HCT116 (cell line): ENCODE measurements around the gene MYO7A.

Source experiments
- CBX3 ChIP-seq: IDR thresholded peaks from 2 replicates; pipeline ENCODE4 v1.6.1; 2012; ENCODE audit warnings: low read depth
- EGR1 ChIP-seq: IDR thresholded peaks from 2 replicates; pipeline ENCODE4 v1.6.1; 2012; ENCODE audit warnings: low read depth
- POLR2A ChIP-seq: IDR thresholded peaks from 2 replicates; pipeline ENCODE4 v1.7.0; 2011; ENCODE audit warnings: borderline replicate concordance; ENCODE audit not compliant: insufficient read depth, insufficient read length; ENCODE audit errors: extremely low read depth
- RAD21 ChIP-seq: IDR thresholded peaks from 2 replicates; pipeline ENCODE4 v1.6.1; 2012; ENCODE audit warnings: low read depth, mild to moderate bottlenecking
- YY1 ChIP-seq: IDR thresholded peaks from 2 replicates; pipeline ENCODE4 v1.6.1; 2011; ENCODE audit warnings: low read length, low read depth, moderate library complexity, mild to moderate bottlenecking; ENCODE audit not compliant: insufficient replicate concordance; ENCODE audit errors: extremely low read depth
- TF ChIP-seq, protein P1 (sequence below): IDR thresholded peaks from 2 replicates; pipeline ENCODE4 v1.6.1; 2012
- TF ChIP-seq, protein P2 (sequence below), 3 experiments: fragments of 200-600 bp in 1 of 3; sonication (generic) in 1 of 3; IDR thresholded peaks in 2 of 3; conservative IDR thresholded peaks in 1 of 3; 2 replicates each; pipeline ENCODE4 v1.5.1; 2012 to 2017; ENCODE audit warnings: low read depth in 2 of 3, low read length in 2 of 3, antibody characterized with exemption in 1 of 3, borderline replicate concordance in 1 of 3, control low read depth in 1 of 3, mild to moderate bottlenecking in 1 of 3, mixed read lengths in 1 of 3, mixed run types in 1 of 3, moderate library complexity in 1 of 3; ENCODE audit not compliant: insufficient read depth in 1 of 3
- TF ChIP-seq, protein P3 (sequence below): IDR thresholded peaks from 2 replicates; pipeline ENCODE4 v1.6.1; 2012
- TF ChIP-seq, protein P4 (sequence below): IDR thresholded peaks from 2 replicates; pipeline ENCODE4 v1.6.1; 2011; ENCODE audit warnings: mild to moderate bottlenecking, low read length, moderate library complexity; ENCODE audit not compliant: insufficient replicate concordance; ENCODE audit errors: extremely low read depth

DNA sequence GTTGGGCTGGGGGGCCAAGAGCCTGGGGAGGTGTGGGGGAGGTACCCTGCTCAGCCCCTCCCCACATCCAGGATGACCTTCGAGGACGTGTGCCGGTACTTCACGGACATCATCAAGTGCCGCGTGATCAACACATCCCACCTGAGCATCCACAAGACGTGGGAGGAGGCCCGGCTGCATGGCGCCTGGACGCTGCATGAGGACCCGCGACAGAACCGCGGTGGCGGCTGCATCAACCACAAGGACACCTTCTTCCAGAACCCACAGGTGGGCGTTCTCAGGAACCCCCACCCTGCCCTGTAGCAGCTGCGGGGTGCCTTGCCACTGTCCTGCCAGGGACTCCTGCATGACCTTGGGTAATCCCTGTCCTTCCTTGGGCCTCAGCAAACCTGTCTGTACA lies 10.0 kb upstream of the MYO7A start:
- TF ChIP-seq POLR2A (no peak), EGR1 (no peak), YY1 (no peak), CBX3 (no peak), RAD21 (no peak)
- TF ChIP-seq, protein P1, sequence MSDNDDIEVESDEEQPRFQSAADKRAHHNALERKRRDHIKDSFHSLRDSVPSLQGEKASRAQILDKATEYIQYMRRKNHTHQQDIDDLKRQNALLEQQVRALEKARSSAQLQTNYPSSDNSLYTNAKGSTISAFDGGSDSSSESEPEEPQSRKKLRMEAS: no peak
- TF ChIP-seq, protein P2, sequence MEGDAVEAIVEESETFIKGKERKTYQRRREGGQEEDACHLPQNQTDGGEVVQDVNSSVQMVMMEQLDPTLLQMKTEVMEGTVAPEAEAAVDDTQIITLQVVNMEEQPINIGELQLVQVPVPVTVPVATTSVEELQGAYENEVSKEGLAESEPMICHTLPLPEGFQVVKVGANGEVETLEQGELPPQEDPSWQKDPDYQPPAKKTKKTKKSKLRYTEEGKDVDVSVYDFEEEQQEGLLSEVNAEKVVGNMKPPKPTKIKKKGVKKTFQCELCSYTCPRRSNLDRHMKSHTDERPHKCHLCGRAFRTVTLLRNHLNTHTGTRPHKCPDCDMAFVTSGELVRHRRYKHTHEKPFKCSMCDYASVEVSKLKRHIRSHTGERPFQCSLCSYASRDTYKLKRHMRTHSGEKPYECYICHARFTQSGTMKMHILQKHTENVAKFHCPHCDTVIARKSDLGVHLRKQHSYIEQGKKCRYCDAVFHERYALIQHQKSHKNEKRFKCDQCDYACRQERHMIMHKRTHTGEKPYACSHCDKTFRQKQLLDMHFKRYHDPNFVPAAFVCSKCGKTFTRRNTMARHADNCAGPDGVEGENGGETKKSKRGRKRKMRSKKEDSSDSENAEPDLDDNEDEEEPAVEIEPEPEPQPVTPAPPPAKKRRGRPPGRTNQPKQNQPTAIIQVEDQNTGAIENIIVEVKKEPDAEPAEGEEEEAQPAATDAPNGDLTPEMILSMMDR (IDR thresholded peaks at IDR 0.05 in 2 of 3, conservative IDR thresholded peaks at IDR 0.05 in 1 of 3; ENCODE audit: borderline replicate concordance in 1 of 3, insufficient read depth in 1 of 3, low read depth in 2 of 3, low read length in 2 of 3): no peak
- TF ChIP-seq, protein P3, sequence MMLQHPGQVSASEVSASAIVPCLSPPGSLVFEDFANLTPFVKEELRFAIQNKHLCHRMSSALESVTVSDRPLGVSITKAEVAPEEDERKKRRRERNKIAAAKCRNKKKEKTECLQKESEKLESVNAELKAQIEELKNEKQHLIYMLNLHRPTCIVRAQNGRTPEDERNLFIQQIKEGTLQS: no peak
- TF ChIP-seq, protein P4, sequence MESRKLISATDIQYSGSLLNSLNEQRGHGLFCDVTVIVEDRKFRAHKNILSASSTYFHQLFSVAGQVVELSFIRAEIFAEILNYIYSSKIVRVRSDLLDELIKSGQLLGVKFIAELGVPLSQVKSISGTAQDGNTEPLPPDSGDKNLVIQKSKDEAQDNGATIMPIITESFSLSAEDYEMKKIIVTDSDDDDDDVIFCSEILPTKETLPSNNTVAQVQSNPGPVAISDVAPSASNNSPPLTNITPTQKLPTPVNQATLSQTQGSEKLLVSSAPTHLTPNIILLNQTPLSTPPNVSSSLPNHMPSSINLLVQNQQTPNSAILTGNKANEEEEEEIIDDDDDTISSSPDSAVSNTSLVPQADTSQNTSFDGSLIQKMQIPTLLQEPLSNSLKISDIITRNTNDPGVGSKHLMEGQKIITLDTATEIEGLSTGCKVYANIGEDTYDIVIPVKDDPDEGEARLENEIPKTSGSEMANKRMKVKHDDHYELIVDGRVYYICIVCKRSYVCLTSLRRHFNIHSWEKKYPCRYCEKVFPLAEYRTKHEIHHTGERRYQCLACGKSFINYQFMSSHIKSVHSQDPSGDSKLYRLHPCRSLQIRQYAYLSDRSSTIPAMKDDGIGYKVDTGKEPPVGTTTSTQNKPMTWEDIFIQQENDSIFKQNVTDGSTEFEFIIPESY: no peak
